Liver (tissue), 3 donors: Measurements from ENCODE around the gene DERL2.

ENCODE experiments used
- RAD21 ChIP-seq, 2 donors: IDR thresholded peaks; 2 replicates each; pipeline ENCODE4 v1.6.1; 2016; ENCODE audit warnings: antibody characterized with exemption in 2 of 2, mild to moderate bottlenecking in 2 of 2
- TF ChIP-seq, protein P1 (sequence below): fragments of 150-350 bp; IDR thresholded peaks from 2 replicates; pipeline ENCODE4 v1.5.1; 2017; ENCODE audit warnings: improper control_type of control experiment, low read depth, low read length; ENCODE audit not compliant: missing input control
- TF ChIP-seq, protein P2 (sequence below): IDR thresholded peaks from 2 replicates; pipeline ENCODE4 v1.6.1; 2016; ENCODE audit warnings: antibody characterized with exemption, mild to moderate bottlenecking
- donor health status: healthy.
- donor health status: healthy.

DNA sequence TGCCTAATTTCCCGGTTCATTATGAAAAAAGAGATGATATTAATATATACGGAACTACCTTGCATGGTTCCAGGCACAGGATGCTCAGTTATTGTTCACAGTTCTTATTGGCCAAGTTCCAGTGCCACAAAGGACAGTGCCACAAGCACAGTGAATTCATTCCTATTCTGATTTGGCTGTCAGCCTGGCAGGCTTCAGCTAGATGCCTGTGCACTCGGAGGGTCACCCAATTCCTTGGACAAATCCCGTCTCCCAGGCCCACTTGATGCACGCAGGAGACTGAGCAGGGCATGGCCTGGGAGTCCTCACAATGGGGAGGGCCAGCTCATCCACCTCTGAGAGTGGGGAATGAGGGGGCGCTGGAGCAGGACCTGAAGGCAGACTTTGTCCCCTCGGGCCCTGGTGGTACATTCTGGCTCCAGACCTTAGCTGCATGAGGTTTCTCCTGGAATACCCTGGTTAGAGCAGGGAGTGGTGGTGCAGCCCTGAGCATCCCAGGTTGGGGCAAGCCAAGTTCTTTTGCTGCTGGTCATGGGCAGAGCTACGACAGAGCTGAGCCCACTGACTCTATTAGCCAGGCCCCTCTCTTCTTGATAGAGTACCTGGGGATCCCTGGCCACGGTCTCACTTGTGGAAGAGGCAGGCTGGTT lies 41.7 kb upstream of the DERL2 start:
- TF ChIP-seq, protein P1, sequence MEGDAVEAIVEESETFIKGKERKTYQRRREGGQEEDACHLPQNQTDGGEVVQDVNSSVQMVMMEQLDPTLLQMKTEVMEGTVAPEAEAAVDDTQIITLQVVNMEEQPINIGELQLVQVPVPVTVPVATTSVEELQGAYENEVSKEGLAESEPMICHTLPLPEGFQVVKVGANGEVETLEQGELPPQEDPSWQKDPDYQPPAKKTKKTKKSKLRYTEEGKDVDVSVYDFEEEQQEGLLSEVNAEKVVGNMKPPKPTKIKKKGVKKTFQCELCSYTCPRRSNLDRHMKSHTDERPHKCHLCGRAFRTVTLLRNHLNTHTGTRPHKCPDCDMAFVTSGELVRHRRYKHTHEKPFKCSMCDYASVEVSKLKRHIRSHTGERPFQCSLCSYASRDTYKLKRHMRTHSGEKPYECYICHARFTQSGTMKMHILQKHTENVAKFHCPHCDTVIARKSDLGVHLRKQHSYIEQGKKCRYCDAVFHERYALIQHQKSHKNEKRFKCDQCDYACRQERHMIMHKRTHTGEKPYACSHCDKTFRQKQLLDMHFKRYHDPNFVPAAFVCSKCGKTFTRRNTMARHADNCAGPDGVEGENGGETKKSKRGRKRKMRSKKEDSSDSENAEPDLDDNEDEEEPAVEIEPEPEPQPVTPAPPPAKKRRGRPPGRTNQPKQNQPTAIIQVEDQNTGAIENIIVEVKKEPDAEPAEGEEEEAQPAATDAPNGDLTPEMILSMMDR = no peak
- TF ChIP-seq RAD21 (IDR thresholded peaks at IDR 0.05) = no peak
- TF ChIP-seq, protein P2, sequence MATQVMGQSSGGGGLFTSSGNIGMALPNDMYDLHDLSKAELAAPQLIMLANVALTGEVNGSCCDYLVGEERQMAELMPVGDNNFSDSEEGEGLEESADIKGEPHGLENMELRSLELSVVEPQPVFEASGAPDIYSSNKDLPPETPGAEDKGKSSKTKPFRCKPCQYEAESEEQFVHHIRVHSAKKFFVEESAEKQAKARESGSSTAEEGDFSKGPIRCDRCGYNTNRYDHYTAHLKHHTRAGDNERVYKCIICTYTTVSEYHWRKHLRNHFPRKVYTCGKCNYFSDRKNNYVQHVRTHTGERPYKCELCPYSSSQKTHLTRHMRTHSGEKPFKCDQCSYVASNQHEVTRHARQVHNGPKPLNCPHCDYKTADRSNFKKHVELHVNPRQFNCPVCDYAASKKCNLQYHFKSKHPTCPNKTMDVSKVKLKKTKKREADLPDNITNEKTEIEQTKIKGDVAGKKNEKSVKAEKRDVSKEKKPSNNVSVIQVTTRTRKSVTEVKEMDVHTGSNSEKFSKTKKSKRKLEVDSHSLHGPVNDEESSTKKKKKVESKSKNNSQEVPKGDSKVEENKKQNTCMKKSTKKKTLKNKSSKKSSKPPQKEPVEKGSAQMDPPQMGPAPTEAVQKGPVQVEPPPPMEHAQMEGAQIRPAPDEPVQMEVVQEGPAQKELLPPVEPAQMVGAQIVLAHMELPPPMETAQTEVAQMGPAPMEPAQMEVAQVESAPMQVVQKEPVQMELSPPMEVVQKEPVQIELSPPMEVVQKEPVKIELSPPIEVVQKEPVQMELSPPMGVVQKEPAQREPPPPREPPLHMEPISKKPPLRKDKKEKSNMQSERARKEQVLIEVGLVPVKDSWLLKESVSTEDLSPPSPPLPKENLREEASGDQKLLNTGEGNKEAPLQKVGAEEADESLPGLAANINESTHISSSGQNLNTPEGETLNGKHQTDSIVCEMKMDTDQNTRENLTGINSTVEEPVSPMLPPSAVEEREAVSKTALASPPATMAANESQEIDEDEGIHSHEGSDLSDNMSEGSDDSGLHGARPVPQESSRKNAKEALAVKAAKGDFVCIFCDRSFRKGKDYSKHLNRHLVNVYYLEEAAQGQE = no peak
